ENCODE results near the gene MSL2.
"Not testable (repeated sequence)": the region's sequence is repeated elsewhere in the genome, so short reads cannot be mapped to it uniquely, and the experiment has no call there.

Gene MSL2

GRCh38 chr3:136141291-136141785 is 54.8 kb downstream of the MSL2 start:
- no peak for DNase-seq

DNA sequence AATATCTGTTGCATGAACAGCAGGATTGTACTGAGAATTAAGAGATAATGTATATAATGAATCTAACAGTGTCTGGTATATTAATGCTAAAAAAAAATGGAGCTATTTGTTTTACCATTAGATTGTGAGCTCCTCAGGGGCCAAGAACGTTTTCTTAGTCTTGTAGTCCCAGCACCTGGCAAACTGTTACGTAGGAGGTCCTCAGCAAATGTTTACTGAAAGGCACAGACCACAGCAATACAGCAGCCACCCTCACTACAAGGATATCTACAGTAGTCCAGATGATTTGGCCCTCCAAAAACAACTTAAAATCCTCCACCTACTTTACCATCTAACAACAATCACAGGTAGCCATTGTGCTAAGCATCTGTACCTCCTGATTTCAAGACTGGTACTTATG is 59.7 kb downstream of the MSL2 start:
- DNase-seq: no peak

- no peak for DNase-seq
Observed at GRCh38 chr3:136135039-136135802, 60.9 kb downstream of the MSL2 start.

DNA sequence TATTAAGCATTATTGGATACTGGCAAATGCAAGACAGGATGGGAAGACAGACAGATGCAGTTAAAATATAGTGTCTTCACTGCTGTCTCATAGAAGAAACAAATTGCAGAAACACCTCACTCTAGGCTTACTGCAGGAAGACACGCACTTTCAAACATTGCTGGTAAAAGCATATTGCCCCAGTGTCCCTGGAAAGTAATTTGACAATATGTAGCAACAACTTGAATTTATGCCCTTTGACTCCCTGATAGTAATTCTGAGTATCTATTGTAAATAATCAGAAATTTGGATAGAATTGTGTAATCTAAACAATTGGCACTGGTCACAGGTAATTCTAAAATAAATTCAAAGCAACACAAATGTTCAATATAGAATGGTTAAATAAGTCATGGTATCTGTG is 62.0 kb downstream of the MSL2 start:
- DNase-seq: no peak

DNA sequence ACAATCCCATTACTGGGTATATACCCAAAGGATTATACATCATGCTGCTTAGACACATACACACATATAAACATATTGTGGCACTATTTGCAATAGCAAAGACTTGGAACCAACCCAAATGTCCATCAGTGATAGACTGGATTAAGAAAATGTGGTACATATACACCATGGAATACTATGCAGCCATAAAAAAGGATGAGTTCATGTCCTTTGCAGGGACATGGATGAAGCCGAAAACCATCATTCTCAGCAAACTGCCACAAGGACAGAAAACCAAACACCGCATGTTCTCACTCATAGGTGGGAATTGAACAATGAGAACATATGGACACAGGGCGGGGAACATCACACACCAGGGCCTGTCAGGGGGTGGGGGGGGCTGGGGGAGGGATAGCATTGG is 64.5 kb downstream of the MSL2 start:
- DNase-seq: not testable (repeated sequence)

GRCh38 chr3:136122006-136122405 is 74.1 kb downstream of the MSL2 start:
- DNase-seq: no peak

GRCh38 chr3:136120373-136121348 is 75.5 kb downstream of the MSL2 start:
- no peak for DNase-seq

- DNase-seq: not testable (repeated sequence)
Observed at GRCh38 chr3:136119783-136120182, 76.4 kb downstream of the MSL2 start.

DNA sequence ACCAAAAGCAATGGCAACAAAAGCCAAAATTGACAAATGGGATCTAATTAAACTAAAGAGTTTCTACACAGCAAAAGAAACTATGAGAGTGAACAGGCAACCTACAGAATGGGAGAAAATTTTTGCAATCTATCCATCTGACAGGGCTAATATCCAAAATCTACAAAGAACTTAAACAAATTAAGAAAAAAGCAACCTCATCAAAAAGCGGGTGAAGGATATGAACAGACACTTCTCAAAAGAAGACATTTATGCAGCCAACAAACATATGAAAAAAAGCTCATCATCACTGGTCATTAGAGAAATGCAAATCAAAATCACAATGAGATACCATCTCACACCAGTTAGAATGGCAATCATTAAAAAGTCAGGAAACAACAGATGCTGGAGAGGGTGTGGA is 76.8 kb downstream of the MSL2 start:
- DNase-seq: not testable (repeated sequence)

DNA sequence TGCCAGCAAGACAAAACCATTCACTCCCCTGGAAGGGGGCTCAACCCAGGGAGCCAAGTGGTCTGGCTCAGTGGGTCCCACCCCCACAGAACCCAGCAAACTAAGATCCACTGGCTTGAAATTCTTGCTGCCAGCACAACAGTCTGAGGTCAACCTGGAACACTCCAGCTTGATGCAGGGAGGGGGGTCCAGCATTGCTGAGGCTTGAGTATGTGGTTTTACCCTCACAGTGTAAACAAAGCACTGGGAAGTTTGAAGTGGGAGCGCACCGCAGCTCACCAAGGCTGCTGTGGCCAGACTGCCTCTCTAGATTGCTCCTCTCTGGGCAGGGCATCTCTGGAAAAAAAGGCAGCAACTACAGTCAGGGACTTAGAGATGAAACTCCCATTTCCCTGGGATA is 81.7 kb downstream of the MSL2 start:
- no peak for DNase-seq

GRCh38 chr3:136110481-136110880 is 85.7 kb downstream of the MSL2 start:
- no peak for DNase-seq

DNA sequence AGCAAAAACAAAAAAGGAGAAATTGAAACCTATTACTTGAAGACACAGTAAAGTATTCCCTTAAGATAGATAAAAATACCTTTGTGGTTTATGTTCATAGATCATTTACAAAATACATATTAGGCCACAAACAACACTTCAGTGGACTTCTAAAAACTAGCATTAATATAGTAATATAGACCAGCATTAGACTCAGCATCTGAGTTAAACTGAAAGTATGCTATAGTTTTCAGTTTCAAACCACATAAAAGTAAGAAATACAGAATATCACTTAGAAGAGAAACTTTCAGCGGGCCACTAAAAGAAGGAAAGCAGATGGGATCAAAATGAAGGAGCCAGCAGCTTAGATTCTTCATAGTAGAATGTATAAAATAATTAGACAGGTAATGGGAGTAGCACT is 86.6 kb downstream of the MSL2 start:
- DNase-seq: no peak

DNA sequence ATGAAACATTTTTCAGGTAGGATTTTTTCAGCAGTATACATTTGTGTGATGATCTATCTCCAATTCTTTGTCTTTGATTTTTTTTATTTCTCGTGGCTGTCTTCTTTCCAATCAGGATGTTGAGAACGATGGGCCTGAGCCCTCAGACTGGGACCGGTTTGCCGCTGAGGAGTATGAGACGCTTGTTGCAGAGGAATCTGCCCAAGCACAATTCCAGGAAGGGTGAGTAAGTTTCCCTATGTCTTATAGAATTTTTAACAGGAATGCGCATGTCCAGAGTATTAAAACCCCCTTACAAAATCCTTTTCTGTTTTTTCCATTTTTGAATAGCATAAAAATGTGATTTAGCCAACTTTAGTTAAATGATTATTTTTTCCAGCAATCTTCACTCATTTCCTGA is 90.0 kb downstream of the MSL2 start:
- no peak for DNase-seq

GRCh38 chr3:136105044-136105443 is 91.1 kb downstream of the MSL2 start:
- DNase-seq: no peak
